NCI-H2081 (cell line): ENCODE measurements around the gene ATRAID.
"Not testable (repeated sequence)": the region's sequence is repeated elsewhere in the genome, so short reads cannot be mapped to it uniquely, and the experiment has no call there.

Experiments
- DNase-seq, 2 experiments: peaks; one replicate each; lab custom pipeline; 2025; lab: John Stamatoyannopoulos, UW

The ATRAID gene

GRCh38 chr2:27194538-27195354, 17.1 kb upstream of the ATRAID start:
- DNase-seq: peak; percentile 25 to 63

GRCh38 chr2:27195799-27196198, 16.0 kb upstream of the ATRAID start:
- not testable (repeated sequence) for DNase-seq

- DNase-seq: not testable (repeated sequence)
Observed at GRCh38 chr2:27198068-27198467, 13.8 kb upstream of the ATRAID start.

- DNase-seq: no peak
Observed at GRCh38 chr2:27198627-27199026, 13.2 kb upstream of the ATRAID start.

DNA sequence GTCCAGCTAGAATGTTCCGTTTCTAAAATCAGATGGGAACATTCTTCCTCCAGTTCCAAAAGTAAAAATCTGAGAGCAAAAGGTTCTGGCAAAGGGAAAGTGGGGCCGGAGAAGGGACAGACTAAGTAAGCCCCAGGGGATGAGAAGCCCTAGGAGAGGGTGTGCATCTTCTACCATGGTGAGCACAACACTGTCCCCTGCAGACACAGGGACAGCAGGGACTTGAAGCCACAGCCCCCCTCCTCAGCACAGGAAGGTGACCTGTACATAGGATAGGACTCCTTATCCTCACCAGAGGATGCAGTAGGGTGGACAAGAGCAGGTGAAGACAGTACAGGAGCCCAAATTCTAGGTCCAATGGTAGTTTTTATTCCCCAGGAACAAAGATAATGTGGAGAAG, 12.6 kb upstream of the ATRAID start:
- DNase-seq: no peak

GRCh38 chr2:27201675-27202074, 10.2 kb upstream of the ATRAID start:
- no peak for DNase-seq

- no peak for DNase-seq
Observed at GRCh38 chr2:27202854-27203253, 9.0 kb upstream of the ATRAID start.

- no peak for DNase-seq
Observed at GRCh38 chr2:27203741-27204140, 8.1 kb upstream of the ATRAID start.

- no peak for DNase-seq
Observed at GRCh38 chr2:27204566-27204965, 7.3 kb upstream of the ATRAID start.

DNA sequence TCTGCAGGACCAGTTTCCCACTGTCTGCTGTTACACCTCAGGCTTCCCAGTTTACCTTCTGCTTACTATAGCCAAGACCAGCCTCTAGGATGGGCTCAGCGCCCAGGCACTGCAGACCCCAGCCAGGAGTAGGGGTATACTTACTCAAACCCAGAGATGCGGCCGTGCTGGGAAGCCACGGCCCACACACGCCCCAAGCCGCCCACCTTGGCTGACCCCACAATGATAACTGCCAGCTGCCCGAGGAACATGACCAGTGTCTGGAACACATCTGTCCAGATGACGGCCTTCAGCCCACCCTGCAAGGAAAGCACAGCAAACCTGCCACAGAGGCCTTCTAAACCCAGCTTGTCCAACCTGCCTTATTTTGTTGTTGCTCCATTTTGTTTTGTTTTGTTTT, 6.6 kb upstream of the ATRAID start:
- DNase-seq: no peak

GRCh38 chr2:27206346-27206745, 5.5 kb upstream of the ATRAID start:
- no peak for DNase-seq

GRCh38 chr2:27208486-27209050, 3.3 kb upstream of the ATRAID start:
- no peak for DNase-seq

DNA sequence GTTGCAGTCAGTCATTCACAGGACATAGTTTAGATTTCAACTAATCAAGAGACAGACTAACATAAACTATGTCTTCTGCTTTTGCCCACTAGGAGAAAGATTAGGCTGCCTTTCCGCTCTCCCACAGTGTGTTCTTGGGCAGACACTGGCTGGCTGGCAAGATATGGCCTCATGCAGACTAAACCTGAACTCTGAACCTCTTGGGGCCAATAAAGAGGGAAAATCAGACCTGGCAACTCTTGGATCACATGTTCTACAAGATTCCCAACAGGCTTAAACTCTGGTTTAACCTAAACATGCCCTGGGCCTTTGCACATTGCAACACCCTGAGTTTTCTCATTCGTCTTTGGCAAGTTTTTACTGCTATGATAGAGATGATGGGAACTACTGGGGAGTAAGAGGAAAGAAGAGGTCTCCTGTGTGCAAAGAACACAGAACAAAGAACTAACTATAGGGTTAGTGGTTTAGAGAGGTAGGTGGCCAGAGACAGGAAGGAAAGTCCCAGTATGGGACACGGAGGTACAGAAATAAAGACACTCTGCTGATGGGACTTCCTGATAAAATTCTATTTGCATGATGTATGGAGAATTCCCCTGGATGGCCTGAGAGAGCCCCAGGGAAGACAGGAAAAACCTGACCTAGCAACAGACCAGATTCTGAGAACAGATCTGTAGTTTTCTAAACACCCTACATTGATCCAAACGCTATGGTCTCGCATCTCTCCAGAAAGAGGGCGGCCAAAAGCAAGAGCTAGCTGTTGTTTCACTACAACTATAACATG, 2.0 kb upstream of the ATRAID start:
- no peak for DNase-seq

DNA sequence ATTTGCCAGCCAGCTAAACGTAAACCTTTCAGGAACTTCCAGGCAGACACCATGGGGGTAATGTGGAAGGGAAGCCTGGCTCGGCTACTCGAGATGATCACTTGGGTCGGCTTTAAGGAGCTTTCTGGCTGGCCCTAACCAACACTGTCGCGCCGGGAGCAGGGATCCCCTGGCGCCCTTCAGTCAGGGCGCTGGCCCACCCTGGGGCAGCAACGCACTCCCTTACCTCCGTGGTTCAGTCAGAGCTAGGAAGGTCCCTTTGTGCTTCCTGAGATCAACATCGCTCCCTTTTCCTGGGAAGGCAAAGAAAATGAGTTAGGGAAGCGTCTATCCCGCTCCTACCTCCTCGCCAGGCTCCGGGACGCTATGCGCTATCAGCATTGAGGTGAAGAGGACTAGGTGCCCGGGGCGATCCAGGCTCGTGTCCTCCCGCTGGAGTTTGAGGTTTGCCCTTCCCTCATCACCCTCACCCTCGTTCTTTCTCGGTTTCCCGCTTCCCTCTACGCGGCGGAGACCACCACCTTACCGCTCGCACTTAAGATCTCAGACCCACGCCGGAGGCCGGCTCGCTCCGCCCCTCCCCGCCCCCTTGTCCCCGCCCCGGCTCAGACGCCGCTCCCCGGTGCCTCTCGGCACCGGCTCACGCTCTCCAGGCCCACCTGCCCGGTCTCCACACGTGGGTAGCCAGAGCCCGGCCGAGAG, 449 bp upstream of the ATRAID start:
- peak in 1 of 2 experiments; percentile 59 for DNase-seq

- peak; percentile 39 to 63 for DNase-seq
Observed at GRCh38 chr2:27212626-27213471, 1.0 kb downstream of the ATRAID start.

- no peak for DNase-seq
Observed at GRCh38 chr2:27214941-27215340, 3.1 kb downstream of the ATRAID start.

- peak in 1 of 2 experiments; percentile 4 for DNase-seq
Observed at GRCh38 chr2:27216416-27217137, 4.7 kb downstream of the ATRAID start.

- peak; percentile 91 to 93 for DNase-seq
Observed at GRCh38 chr2:27217173-27218121, 5.6 kb downstream of the ATRAID start, which contains the start of gene CAD. Gene CAD, plus strand, starts transcription at chr2:27217369. Its CDS starts 183 bp downstream, at chr2:27217552.

DNA sequence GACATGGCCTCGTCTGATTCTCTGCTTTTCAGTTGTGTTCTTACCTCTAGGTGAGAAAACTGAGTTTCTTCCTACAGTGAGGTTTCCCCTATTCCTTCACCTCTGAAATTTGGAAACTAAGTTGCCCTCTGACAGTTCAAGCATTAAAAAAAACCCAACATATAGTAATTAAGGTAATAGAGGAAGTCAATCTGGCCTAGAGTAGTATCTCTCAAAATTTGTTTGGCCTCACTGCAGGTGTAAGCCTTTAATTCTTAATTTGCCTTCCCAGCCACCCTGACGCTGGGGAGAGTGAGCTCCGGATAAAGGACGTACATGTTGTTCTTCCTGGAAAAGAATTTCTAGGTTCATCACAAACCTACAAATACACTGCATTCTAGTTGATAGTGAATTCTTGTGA, 6.8 kb downstream of the ATRAID start:
- DNase-seq: peak in 1 of 2 experiments; percentile 33
